IgD-negative memory B cell (primary cell): ENCODE data around the gene LDLRAD3. TPM values are rescaled to one million over a fixed set of nuclear protein-coding genes. Genes with fewer than 3 reads are reported as not detected.

ENCODE experiments used
- H3K27ac Mint-ChIP-seq, 3 donors: one replicate each; pipeline ENCODE4 v1.8.0; 2020 to 2022; ENCODE audit warnings: mild to moderate bottlenecking in 3 of 3, mixed read lengths in 3 of 3, moderate library complexity in 1 of 3
- H3K27me3 Mint-ChIP-seq: one replicate; pipeline ENCODE4 v1.8.0; 2021; ENCODE audit warnings: mixed read lengths
- H3K36me3 Mint-ChIP-seq: one replicate; pipeline ENCODE4 v1.8.0; 2020; ENCODE audit warnings: mild to moderate bottlenecking, mixed read lengths
- H3K4me1 Mint-ChIP-seq, 3 donors: one replicate each; pipeline ENCODE4 v1.8.0; 2020 to 2022; ENCODE audit warnings: mixed read lengths in 3 of 3, mild to moderate bottlenecking in 1 of 3
- H3K4me3 Mint-ChIP-seq, 4 donors: one replicate each; pipeline ENCODE4 v1.8.0; 2020 to 2022; ENCODE audit warnings: mild to moderate bottlenecking in 4 of 4, mixed read lengths in 4 of 4, moderate library complexity in 3 of 4
- H3K9me3 Mint-ChIP-seq, 3 donors: one replicate each; pipeline ENCODE4 v1.8.0; 2020 to 2021; ENCODE audit warnings: mixed read lengths in 3 of 3, mild to moderate bottlenecking in 1 of 3
- polyA plus RNA-seq: library from polyadenylated mRNA; unstranded; fragments of 300-500 nt; fragmentation: Illumina TruSeq; gene quantifications from one replicate; pipeline ENCODE4 v1.2.3, GENCODE V29; 2021

The LDLRAD3 gene
- polyA plus RNA-seq, 1 donor from 2014 or later = not detected

DNA sequence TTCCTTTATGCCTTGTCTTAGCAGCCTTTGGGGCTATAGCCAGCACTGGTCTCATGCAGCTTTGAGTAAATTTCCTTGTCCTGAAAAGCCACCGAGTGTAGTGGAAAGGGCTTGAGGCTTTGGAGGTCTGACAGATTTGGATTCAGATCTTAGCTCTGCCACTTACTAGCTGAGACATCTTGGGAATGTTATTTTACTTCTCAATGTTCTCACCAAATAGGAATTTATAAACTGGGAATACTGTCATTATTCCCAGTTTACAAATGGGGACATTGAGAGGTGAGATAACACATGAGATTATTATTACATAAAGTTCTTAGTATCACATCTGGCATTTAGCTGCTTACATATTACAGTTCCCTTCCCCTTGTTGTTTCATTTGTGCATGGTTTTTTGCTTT is 249.9 kb downstream of the LDLRAD3 start:
- no peaks in the 10 kb centered on the region for H3K36me3 Mint-ChIP-seq
- H3K4me3 Mint-ChIP-seq = no peak overlapping the region
- H3K9me3 Mint-ChIP-seq = no peaks in the 10 kb centered on the region
- H3K27me3 Mint-ChIP-seq = peaks cover 2% of the 10 kb centered on the region
- no peak overlapping the region for H3K27ac Mint-ChIP-seq
- no peaks in the 10 kb centered on the region for H3K4me1 Mint-ChIP-seq

DNA sequence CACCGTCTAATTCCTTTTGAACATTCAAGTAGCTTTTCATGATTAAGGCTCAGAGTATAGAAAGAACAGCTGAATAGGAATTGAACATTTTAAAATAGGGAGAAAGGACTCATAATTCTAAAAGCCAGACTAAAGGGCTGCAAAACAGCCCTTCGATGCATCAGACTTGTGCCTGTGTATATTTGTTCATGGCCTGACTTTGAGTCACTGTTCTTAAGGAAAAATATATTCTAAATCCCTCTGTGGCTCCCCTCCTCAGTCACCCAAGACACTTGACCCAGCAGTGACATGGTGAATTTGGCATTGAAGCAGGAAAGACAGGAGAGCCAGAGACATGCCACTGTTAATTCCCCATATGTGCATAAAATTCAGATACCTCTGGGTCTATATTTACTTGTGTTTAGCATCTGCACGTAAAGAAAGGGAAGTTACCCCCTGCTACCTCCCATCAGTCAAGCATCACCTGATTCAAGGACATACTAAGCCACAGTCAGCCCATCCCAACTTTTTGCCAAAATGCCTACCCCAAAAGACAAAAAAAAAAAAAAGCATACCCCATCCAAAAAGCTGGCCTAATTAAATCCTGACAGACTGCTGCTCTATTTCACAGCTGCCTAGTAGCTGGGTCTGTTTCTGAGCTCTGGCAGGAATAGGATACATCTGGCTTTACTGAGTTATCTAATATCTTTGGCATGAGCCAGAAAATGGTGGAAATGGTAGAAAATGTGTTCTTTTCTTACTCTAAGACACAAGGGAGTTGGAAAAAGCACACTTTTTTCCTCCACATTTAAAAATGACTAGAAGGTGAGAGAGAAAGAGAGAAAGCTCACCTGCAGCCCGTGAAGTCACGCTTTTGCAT is 251.9 kb downstream of the LDLRAD3 start:
- Mint-ChIP-seq H3K27ac (no peak overlapping the region), H3K27me3 (peaks cover 6% of the 10 kb centered on the region), H3K4me1 (no peaks in the 10 kb centered on the region), H3K9me3 (peaks cover 0 to 1% (median 0%) of the 10 kb centered on the region in 3 donors), H3K36me3 (no peaks in the 10 kb centered on the region), H3K4me3 (no peak overlapping the region)

DNA sequence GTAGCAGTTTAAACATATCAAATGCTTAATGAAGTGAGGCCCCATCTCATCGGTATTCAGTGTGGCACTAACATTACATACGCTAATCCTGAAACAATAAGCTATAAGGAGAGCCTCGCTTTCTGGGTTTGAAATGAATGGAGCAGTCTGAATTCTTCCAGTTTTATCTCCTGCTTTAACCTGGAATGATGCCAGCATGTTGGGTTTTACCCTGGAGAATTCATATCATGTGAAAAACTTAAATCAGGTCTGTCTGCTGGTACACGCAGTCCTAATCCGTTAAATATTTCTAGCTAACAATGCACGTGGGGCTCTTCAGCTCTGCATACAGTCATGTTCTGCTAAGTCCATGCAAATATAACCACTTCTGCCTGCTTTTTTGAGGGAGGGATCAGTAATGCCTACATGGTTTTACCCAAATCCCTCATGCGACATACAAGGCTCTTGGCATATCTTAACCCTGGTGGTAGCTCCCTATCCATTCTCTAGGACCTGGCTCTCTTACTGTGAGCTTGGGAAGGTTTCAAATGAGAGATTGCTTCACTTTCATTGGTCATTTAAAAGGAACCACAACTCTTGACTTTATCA is 252.6 kb downstream of the LDLRAD3 start:
- H3K4me3 Mint-ChIP-seq = no peak overlapping the region
- no peaks in the 10 kb centered on the region for H3K36me3 Mint-ChIP-seq
- no peaks in the 10 kb centered on the region for H3K4me1 Mint-ChIP-seq
- H3K9me3 Mint-ChIP-seq = peaks cover 0 to 1% (median 0%) of the 10 kb centered on the region in 3 donors
- H3K27ac Mint-ChIP-seq = no peak overlapping the region
- peaks cover 6% of the 10 kb centered on the region for H3K27me3 Mint-ChIP-seq

DNA sequence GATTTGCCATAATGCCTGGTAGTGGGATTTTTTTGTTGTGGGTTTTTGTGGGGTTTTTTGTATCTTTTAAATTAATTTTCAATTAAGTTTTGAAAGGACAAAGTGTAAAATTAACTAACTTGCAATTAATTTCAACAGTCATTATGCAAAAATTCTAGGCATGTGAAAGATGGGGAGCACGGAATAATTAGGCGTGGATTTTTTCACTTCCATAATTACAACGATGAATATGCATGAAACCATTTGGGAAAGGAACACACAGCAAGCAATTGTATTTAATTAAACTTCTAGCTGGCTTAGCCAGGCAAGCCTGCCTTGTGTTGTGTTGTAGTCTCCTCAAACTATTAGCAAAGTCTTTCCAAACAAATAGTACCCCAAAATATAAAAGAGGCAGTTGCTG is 257.5 kb downstream of the LDLRAD3 start:
- no peaks in the 10 kb centered on the region for H3K4me1 Mint-ChIP-seq
- H3K27ac Mint-ChIP-seq = no peak overlapping the region
- no peaks in the 10 kb centered on the region for H3K36me3 Mint-ChIP-seq
- no peak overlapping the region for H3K4me3 Mint-ChIP-seq
- H3K9me3 Mint-ChIP-seq = peaks cover 0 to 2% (median 1%) of the 10 kb centered on the region in 3 donors
- H3K27me3 Mint-ChIP-seq = peaks cover 15% of the 10 kb centered on the region

DNA sequence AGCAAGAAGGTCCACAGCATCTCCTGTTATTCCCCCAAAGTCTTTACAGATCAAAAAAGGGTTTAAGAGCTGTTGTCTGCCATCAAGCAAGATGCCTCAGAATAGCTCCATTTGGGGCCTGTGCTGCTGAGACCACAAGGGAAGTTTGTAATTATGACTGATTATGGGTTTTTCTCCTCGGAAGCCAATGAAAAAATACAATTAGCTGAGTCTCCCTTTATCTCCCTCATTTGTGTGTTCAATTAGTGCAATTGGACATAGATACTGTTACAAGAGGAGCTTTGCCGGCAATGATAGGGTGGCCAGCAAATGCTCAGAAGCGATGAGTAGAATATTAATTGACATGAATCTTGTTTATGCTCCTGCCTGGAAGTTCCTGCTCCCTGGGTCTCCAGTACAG is 261.7 kb downstream of the LDLRAD3 start:
- Mint-ChIP-seq H3K27ac (no peak overlapping the region), H3K4me1 (no peaks in the 10 kb centered on the region), H3K4me3 (no peak overlapping the region), H3K36me3 (no peaks in the 10 kb centered on the region), H3K27me3 (peaks cover 16% of the 10 kb centered on the region), H3K9me3 (peaks cover 0 to 3% (median 0%) of the 10 kb centered on the region in 3 donors)

DNA sequence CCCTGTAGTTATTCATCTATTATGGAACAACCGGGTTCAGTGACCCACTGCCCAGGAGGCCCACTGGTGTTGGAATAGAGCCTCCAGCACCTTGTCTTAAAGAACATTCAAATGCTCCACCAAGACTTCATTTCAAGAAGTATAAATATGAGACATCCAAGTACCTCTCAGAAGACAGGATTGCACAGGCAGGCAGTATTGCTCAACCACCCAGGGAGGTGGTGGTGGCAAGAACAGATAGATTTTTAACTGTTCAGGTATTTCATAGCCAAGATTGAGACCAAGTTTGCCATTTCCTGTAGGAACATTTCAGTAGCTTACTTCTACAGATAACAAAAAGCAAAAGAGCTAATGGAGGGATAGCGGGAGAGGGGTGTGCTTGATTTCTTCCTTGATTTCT is 266.7 kb downstream of the LDLRAD3 start:
- Mint-ChIP-seq H3K9me3 (peaks cover 0 to 3% (median 0%) of the 10 kb centered on the region in 3 donors), H3K27ac (no peak overlapping the region), H3K27me3 (peaks cover 13% of the 10 kb centered on the region), H3K4me1 (no peaks in the 10 kb centered on the region), H3K4me3 (no peak overlapping the region), H3K36me3 (no peaks in the 10 kb centered on the region)

DNA sequence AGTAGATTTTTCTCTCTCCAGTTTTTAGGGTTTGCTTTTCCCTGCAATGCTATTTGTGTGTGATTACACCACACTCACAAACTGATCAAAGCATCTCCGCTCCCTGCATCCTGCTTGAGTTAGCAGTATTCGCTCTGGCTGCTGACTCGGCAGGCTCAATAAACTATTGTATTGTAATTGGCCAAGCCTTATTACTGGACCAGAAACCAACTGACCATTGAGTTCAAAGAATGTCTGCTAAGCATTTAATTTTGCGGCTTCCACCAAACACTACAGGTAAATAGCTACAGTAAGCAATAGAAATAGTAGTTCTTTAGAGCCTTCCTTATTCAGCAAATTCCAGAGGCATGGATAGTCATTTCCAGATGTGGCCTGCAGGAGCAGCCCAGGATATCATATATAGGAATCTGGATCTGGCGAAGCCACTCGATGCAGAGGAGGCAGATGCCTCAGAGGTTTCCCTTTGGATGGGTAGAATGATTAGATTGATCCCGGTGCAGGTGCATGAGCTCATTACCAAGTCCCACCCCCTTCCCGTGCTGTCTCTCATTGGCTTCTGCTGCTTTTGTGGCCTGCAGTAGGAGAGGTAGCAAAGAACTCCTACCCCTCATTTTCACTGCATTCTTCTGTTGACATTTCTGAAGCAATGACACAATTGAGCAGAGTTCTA is 268.0 kb downstream of the LDLRAD3 start:
- no peak overlapping the region for H3K27ac Mint-ChIP-seq
- H3K4me3 Mint-ChIP-seq = no peak overlapping the region
- peaks cover 12% of the 10 kb centered on the region for H3K27me3 Mint-ChIP-seq
- H3K9me3 Mint-ChIP-seq = no peaks in the 10 kb centered on the region
- no peaks in the 10 kb centered on the region for H3K36me3 Mint-ChIP-seq
- H3K4me1 Mint-ChIP-seq = no peaks in the 10 kb centered on the region

DNA sequence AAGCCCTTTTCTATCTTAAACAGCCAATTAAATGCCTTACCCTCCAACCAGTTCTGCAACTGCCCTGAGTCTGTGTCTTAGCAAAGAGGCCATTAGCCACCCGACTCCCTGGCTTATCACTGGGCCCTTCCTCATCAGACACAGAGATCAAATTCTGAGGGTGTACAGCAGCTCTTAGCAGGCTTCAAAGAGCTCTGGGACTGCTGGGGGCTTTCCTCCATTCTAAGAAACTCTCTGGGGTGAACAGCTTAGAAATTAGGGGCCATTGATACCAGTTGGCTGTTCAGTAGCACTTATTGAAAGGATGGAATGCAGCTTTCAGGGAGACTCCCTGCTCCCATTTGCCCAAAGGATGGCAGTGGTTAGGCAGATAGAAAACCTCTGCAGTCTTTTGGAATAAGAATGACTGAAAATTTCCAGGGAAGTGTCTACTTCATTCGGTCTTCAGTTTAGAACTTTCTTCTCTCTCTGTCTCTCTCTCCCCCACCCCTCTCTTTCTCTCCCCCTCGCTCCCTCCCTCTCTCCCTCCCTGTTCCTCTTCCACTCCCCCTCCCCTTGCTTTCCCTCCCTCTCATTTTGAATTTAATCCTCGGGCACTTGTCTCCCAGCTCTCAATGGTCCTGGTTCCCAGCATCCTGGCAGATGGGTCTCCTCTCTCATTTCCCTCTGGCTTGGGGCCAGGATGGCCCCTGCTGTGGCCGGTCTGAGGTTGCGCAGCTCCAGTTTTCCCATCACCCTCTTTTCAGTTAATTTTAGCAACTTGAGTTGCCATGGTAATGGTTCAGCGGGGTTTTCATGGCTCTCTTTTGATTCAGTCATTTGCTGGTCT is 268.9 kb downstream of the LDLRAD3 start:
- Mint-ChIP-seq H3K27ac (no peak overlapping the region), H3K27me3 (peaks cover 8% of the 10 kb centered on the region), H3K9me3 (peaks cover 0 to under 1% (median under 1%) of the 10 kb centered on the region in 3 donors), H3K36me3 (no peaks in the 10 kb centered on the region), H3K4me1 (no peaks in the 10 kb centered on the region), H3K4me3 (no peak overlapping the region)

DNA sequence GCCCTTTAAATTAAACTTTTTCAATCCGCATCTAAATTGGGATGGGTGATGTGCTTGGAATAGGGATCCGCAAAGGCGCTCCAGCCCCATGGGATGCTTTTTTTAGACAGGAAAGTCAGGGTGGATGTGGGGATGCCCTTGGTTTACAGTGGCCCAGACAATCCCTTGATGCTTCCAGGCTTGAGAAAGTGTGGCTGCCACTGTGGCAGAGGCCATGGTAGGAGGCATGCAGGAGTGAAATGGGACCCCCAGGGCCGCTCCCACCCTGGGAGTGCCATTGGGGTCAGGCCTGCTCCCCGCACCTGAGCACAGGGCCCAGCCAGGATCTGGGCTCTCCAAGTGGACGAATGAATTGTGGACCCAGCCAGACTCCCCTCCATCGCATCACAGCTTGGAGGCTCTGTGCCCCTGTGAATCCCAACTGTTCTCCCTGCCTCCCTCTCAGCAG is 269.6 kb downstream of the LDLRAD3 start:
- no peak overlapping the region for H3K27ac Mint-ChIP-seq
- H3K4me1 Mint-ChIP-seq = no peaks in the 10 kb centered on the region
- H3K9me3 Mint-ChIP-seq = peaks cover 0 to 3% (median 3%) of the 10 kb centered on the region in 3 donors
- H3K27me3 Mint-ChIP-seq = peaks cover 8% of the 10 kb centered on the region
- H3K36me3 Mint-ChIP-seq = no peaks in the 10 kb centered on the region
- no peak overlapping the region for H3K4me3 Mint-ChIP-seq

DNA sequence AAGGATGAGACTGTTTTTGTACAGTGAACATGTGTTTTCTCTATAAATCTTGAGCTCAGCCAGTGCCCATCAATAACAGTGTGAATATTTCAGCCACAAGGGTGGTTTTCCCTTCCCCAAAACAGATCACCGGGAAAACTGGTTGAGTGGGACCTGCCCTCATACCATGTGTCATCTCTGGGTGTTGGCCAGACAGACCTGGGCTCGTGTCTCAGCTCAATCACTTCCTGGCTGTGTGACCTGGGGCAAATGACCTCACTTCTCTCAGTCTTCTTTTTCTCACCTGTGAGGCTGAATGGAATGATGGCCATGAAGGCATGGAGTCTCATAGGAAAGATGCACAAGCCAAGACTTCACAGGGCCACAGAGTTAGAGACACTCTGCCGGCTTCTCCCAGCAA is 270.6 kb downstream of the LDLRAD3 start:
- Mint-ChIP-seq H3K9me3 (peaks cover 0 to 4% (median 3%) of the 10 kb centered on the region in 3 donors), H3K27me3 (peaks cover 8% of the 10 kb centered on the region), H3K4me1 (no peaks in the 10 kb centered on the region), H3K27ac (no peak overlapping the region), H3K4me3 (no peak overlapping the region), H3K36me3 (no peaks in the 10 kb centered on the region)

DNA sequence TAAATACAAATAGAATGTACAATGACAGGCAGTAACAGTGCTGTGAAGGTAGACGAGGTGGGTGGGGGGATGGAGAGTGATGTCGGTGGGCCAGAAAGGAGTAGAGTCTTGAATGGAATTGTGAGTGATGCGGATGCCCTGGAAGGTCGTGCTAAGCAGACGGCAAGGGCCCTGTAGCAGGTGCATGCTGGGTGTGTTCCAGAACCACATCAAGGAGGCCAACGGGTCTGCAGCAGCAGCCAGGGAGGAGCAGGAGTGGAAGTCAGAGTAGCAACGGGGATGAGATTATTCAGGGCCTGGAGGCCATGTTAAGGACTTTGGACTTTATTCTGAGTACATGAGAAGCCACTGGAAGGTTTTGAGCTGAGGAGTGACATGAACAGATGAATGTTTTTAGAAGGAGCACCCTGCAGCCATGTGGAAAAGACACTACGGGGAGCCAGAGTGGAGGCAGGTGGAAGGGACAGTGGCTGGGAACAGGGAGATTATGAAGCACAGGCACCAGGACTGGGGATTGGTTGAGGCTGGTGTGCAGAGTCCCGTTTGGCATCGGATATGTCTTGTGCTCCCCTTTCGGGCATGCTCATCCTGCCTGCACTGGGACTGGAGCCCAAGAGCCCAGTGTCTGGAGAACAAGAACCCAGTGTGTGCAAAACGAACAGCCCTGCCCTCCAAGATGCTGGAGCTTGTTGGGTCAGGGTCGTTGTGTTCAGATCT is 271.3 kb downstream of the LDLRAD3 start:
- peaks cover 2 to 11% (median 3%) of the 10 kb centered on the region in 3 donors for H3K9me3 Mint-ChIP-seq
- H3K27ac Mint-ChIP-seq = peak overlapping the region in 1 of 3 donors; percentile 24
- H3K4me1 Mint-ChIP-seq = no peaks in the 10 kb centered on the region
- H3K27me3 Mint-ChIP-seq = peaks cover 8% of the 10 kb centered on the region
- no peaks in the 10 kb centered on the region for H3K36me3 Mint-ChIP-seq
- no peak overlapping the region for H3K4me3 Mint-ChIP-seq

DNA sequence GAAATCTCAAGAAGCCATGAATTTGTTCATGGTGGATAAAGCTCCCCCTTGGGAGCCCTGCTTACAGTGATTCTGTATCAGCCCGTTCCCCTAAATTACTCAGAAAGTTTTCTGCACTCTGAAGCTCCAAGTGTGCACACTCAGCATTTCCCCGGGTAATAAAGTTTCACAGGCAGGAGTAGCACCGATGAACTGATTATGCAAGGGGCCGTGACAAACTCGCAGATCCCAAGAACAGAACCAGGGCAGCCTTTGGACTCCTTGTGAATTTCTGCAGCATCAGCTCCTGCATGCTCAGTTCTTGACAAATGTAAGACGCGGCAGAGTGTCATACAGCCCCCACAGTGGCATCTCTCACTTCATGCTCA is 271.8 kb downstream of the LDLRAD3 start:
- Mint-ChIP-seq H3K4me3 (no peak overlapping the region), H3K4me1 (no peaks in the 10 kb centered on the region), H3K27me3 (peaks cover 8% of the 10 kb centered on the region), H3K9me3 (peaks cover 5 to 14% (median 5%) of the 10 kb centered on the region in 3 donors), H3K27ac (no peak overlapping the region), H3K36me3 (no peaks in the 10 kb centered on the region)

DNA sequence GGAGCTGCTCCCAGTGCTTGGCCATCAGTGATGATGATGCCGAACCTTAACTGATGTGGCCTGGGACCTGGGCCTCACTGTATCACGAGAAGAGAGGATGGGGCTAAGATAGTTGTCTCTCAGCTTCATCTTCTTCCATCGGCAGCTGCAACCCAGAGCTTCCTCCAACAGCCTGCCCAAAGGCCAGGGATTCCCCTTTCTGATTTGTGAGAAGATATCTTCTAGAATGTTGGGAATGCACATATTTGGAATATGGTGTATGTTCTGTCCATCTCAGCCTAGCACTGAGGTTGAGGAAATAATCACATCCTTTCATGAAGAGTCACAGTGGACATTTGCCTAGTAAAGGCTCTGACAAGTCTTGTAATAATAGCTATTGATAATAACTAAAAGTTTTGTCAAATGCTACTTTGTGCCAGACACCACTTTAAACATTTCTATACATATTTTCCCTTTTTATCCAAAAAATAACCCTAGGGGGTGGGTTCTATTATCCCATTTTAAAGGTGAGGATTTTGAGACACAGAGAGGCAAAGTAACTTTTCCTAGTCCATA is 272.3 kb downstream of the LDLRAD3 start:
- peaks cover 8% of the 10 kb centered on the region for H3K27me3 Mint-ChIP-seq
- H3K4me3 Mint-ChIP-seq = no peak overlapping the region
- no peaks in the 10 kb centered on the region for H3K36me3 Mint-ChIP-seq
- H3K9me3 Mint-ChIP-seq = peaks cover 5 to 14% (median 6%) of the 10 kb centered on the region in 3 donors
- no peaks in the 10 kb centered on the region for H3K4me1 Mint-ChIP-seq
- no peak overlapping the region for H3K27ac Mint-ChIP-seq
